HUDEP-2 (cell line): Measurements from ENCODE around the gene FAM153A.
"Not testable (repeated sequence)": the region's sequence is repeated elsewhere in the genome, so short reads cannot be mapped to it uniquely, and the experiment has no call there.

Experiments
- DNase-seq, 76 experiments: peaks; one replicate each; lab custom pipeline; 2025; ENCODE audit not compliant: unreplicated experiment in 76 of 76; lab: John Stamatoyannopoulos, UW

Gene FAM153A

DNA sequence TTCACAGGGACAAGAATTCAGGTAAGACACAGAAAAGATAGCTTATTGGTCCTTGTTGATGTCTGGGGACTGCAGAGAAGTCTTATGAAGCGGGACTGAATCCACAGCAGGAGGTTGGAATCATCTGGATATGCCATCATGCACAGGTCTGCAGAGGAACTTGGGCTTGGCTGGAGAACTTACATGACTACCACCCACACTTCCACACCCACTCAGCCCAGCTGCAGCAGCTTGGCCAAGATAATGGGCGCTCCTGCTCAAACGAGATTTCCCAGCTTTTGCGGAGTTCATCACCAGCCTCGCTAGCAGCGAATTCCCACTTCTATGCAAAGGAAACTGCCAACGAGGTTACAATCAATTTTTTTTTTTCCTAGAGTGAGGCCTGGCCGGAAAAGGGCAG is 21.7 kb downstream of the FAM153A start:
- DNase-seq = peak in 1 of 76 experiments; percentile 10

DNA sequence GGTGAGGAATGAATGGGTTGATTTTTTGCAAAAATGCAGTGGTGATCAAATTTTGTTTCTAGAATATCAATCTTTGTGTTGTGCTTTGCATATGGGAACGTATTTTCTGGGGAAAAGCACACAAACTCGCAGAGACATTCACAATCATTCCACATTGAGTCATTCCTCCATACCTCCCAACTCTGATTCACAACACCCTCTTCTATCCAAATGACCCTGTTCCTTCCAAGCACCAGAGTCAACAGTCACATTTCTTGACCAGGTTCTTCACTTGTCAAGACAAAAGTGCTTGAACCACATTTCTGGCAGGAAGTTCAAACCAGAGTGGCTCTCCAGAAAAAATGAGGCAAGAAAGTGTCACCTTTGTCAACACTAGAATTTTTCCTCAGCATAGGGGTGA is 35.3 kb downstream of the FAM153A start:
- not testable (repeated sequence) for DNase-seq

DNA sequence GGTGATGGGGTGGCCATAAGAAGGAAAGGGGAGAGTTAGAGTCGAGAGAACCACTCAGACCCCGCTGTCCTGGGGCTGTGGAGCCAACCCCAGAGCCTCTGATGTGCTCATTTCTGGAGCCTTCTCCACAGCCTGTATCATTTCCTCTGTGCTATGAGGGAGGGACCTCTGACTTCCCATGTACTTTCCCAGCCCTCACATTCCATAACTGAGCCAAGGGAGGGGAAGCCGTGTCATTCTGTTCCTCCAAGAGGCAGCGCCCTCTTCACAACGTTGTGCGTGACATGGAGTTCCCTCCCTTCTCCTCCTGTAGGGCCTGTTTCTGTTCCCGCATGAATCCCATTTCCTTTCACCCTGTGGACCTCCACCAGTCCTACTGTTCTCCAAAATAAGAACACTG is 57.8 kb downstream of the FAM153A start:
- DNase-seq = not testable (repeated sequence)

DNA sequence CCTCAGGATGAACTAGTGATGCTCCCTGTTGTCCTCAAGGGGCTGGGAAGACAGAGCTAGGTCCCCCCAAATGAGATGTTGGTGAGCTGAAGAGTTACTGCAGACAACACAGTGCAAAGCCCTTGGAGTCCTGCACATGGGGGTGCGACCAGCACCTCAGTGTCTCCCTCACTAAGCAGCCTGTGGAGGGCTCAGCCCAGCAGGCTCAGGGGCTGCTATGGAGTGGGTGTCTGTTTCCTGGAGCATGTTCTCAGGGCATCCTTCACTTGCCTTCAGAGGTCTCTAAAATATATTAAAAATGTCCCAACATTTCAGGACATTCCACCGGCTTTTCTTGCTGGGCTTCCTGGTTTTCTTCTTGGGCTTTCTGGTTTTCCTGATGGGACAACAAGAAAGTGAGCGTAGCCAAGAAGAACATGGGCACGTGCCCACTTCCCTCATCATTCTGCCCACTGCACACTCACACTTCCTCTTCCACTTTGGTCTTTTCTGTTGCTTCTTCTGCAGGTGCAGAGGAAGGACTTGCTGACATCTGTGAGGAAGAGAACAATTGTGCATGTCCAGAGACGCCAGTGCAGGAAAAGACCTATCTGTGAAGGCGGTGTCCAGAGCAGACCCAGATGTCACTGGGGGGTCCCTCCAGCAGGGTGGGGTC is 58.7 kb downstream of the FAM153A start:
- not testable (repeated sequence) for DNase-seq

DNA sequence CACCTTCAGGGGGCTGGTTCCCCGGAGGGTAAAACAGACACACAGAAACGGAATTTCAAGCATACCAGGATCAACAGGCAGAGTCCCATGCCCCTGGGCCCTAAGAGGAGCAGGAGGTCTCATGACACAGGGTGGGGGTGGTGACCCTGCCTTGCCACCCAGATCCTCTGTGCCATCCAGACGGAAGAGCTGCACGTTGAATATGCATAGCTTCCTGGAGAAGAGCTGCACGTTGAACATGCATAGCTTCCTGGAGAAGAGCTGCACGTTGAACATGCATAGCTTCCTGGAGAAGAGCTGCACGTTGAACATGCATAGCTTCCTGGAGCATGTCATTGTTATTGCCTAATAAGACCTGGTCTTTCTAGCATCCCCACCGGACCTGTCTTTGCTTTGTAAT is 59.9 kb downstream of the FAM153A start:
- not testable (repeated sequence) for DNase-seq

DNA sequence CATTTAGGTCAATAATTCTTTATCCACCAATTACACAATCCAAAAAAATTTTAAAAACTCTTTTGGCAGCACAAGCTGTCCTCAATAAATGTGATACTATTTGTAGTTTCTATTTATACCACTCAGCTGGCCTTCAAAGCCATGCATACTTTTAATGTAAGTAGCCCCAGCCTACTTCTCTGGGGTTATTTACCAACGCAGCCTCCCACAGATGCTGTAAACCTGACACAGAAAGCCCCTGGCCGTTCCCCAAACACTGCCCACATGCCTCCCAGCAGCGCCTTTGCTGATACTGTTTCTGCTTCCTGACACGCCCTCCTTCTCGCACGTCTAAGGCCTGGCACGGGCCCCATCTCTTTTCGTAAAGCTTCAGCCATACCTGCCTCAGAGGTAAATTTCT is 62.7 kb downstream of the FAM153A start:
- not testable (repeated sequence) for DNase-seq

DNA sequence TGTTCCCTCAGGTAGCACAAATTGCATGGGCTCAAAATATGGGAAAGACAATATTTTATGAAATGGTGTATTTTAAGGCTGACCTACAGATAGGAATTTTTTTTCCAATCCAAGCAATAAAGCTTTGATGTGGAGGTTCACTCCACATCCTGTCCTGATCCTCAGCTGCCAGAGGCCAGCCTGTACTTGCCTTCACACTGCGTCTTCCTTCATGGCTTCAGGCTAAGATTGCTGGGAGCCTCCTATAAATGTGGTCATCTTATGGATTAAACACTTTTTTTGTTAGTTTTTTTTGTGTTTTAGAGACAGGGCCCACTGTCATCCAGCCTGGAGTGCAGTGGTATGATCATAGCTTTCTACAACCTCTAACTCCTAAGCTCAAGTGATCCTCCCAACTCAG is 67.3 kb downstream of the FAM153A start:
- not testable (repeated sequence) for DNase-seq

DNA sequence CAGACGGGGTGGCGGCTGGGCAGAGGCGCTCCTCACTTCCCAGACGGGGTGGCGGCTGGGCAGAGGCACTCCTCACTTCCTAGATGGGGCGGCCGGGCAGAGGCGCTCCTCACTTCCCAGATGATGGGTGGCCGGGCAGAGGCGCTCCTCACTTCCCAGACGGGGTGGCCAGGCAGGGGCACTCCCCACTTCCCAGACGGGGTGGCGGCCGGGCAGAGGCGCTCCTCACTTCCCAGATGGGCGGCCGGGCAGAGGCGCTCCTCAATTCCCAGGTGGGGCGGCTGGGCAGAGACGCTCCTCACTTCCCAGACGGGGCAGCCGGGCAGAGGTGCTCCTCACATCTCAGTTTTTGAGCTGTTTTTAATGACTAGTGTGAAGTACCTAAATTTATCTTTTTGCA is 86.6 kb downstream of the FAM153A start:
- not testable (repeated sequence) for DNase-seq

DNA sequence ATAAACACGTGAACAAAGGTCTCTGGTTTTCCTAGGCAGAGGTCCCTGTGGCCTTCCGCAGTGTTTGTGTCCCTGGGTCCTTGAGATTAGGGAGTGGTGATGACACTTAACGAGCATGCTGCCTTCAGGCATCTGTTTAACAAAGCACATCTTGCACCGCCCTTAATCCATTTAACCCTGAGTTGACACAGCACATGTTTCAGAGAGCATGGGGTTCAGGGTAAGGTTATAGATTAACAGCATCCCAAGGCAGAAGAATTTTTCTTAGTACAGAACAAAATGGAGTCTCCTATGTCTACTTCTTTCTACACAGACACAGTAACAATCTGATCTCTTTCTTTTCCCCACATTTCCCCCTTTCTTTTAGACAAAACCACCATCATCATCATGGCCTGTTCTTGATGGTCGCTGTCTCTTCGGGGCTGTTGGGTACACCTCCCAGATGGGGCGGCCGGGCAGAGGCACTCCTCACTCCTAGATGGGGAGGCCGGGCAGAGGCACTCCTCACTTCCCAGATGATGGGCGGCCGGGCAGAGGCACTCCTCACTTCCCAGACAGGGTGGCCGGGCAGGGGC is 87.3 kb downstream of the FAM153A start:
- DNase-seq = not testable (repeated sequence)

DNA sequence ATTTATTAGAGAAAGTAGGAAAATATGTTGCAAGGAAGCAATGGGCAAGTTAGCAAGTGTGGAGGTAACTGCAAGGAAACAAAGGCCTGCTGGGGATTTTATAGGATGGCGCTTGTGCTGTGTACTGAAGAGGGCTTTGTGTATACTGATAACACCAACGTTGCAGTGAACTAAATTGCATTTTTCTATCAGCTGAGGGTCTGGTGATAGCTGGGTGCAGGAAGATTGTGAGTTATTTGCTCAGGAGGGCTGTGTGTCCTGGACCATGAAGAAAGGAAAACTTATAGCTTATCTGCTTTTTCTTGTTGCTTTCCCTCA is 88.2 kb downstream of the FAM153A start:
- not testable (repeated sequence) for DNase-seq

DNA sequence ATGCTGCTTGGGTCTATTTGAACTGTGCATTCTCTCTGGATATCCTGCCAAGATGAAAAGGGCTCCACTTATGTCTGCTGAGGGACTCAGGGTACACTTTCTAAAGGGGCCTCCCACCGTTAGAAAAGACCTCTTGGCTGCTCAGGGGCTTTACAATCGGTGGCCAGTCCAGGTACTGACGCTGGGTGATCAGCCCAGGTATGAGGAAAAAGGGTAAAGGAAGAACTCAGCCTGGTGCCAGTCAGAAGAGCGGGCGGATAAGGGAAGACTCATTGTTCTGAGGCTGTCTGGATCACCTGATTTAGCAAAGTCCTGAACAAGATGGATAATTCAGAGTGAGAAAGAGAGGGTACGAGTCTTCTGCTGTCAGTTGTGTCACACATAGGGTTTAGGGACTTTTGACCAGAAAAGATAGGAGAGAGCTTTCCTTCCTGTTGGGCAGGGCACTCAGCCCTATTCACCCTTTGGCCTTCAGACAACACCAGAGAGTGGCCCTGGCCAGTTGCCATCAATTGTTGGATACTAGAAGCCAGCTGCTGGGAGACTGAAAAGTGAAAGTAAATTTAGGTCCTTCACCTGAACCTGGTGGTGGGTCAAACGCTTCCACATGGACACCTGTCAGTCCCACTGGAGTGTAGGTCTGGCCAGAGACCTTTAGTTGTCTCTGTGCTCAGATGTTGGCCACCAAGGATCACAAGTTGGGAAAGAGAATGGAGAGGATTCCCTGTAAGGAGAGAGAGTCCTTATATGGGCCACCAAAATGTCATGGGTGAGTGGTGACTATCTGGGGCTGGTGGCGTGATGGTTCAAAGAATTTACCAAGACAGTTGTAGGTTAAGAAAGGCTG is 88.8 kb downstream of the FAM153A start:
- DNase-seq = peak in 6 of 76 experiments; percentile 2 to 38 (median 4)

DNA sequence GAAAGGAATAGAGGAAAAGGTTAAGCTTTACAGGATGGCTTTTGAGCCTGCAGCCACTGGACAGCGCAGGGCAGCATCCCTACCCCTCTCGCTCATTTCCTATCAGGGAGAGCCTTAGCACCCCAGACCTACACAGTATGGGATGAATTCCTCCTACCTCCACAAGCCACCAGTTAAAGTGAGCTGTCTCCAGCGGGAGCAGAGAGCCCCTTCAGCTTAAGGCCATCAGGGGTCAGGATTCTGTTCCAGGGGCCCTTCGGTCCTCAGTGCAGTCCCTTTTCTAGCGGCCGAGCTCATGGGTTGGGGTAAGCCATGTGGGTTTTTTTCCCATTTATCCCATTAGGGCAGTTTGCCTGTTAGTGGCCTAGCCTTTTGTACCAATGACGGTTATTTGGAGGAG is 89.7 kb downstream of the FAM153A start:
- not testable (repeated sequence) for DNase-seq

DNA sequence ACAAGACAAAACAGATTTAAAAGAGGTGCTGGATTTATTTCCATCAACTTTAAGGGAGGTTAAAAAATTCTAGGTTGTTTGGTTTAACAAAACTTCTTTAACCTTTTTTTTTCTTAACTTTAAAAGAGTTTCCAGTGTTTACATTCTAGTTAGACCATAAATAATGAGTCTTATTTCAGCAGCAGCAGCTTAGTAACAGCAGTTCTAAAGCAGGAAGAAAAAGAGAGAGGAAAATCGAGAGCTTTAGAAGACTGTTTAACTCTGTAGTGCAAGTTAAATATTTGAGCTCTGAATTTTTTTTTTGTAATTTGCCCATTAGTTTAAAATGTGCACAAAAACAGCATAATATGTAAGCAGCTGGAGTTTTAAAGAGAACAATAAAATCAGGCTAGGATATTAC is 90.2 kb downstream of the FAM153A start:
- not testable (repeated sequence) for DNase-seq

DNA sequence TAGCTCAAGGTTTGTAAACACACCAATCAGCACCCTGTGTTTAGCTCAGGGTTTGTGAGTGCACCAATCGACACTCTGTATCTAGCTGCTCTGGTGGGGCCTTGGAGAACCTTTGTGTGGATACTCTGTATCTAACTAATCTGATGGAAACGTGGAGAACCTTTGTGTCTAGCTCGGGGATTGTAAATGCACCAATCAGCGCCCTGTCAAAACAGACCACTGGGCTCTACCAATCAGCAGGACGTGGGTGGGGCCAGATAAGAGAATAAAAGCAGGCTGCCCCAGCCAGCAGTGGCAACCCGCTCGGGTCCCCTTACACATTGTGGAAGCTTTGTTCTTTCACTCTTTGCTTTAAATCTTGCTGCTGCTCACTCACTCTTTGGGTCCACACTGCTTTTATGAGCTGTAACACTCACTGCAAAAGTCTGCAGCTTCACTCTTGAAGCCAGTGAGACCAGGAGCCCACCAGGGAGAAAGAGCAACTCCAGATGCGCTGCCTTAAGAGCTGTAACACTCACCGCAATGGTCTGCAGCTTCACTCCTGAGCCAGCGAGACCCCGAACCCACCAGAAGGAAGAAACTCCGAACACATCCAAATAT is 93.6 kb downstream of the FAM153A start:
- DNase-seq = not testable (repeated sequence)

DNA sequence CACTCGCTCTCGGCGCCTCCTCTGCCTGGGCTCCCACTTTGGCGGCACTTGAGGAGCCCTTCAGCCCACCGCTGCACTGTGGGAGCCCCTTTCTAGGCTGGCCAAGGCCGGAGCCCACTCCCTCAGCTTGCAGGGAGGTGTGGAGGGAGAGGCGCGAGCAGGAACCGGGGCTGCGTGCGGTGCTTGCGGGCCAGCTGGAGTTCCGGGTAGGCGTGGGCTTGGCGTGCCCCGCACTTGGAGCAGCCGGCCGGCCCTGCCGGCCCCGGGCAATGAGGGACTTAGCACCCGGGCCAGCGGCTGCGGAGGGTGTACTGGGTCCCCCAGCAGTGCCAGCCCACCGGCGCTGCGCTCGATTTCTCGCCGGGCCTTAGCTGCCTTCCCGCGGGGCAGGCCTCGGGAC is 94.6 kb downstream of the FAM153A start:
- DNase-seq = not testable (repeated sequence)

DNA sequence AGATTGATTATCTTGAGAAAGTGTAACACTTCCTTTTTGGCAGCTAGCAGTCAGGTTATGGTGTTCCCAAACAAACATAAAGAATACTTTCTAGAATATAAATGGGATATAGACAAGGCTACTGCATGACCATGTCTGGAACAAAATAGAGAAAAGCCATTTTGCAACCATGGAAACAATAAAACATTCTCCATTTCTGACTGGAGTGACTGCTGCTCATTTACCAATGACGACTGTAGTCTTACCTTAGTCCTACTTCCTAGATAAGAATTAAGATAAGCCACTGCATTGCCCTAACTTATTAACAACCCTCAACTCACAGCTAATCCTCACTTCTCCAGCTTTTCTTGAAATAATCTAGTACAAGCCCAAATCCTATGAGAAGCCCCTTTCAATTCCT is 100.8 kb downstream of the FAM153A start:
- DNase-seq = not testable (repeated sequence)
